A549 (cell line): Measurements from ENCODE around the gene KSR2. TPM values are rescaled to one million over a fixed set of nuclear protein-coding genes. Genes with fewer than 3 reads are reported as not detected.
A peak's percentile ranks its signal among the peaks of the same experiment; 100 is the strongest.

ENCODE experiments used
- ATAC-seq, 2 experiments: fragments of 200-7000 bp in 1 of 2; fragments of >200 bp in 1 of 2; cut with Nextera tagmentation in 1 of 2; cut with Tn5 transposase in 1 of 2; 3 replicates each; pipeline versions ENCODE4 v1.8.0 to v1.9.1; 2018 to 2020; ENCODE audit warnings: mild to moderate bottlenecking in 1 of 2, moderate library complexity in 1 of 2
- CTCF ChIA-PET: fragments of 300-600 bp; sonication (Branson Sonifier 250); formaldehyde crosslinking; extraction: SDS; loops from one replicate; lab custom pipeline; 2021; ENCODE audit warnings: antibody characterized with exemption, inconsistent platforms; lab: Yijun Ruan, JAX
- POLR2A ChIA-PET: fragments of 350-600 bp; formaldehyde crosslinking; extraction: SDS; loops from one replicate; lab custom pipeline; 2021; ENCODE audit warnings: antibody characterized with exemption, inconsistent platforms; lab: Yijun Ruan, JAX
- DNase-seq, 2 experiments: peaks; one replicate each; pipeline versions ENCODE4 v3.0.0 to v3.0.0-alpha.2; 2011 to 2016; ENCODE audit warnings: low read depth in 1 of 2, low spot score in 1 of 2
- FAIRE-seq: peaks from 2 replicates; lab custom pipeline; 2011; peaks lifted over from hg19 to GRCh38; lab: Jason Lieb, UNC
- H3K27ac ChIP-seq, 2 experiments: fragments of >200 bp; sonication (Bioruptor Twin); formaldehyde crosslinking; 3 replicates each; pipeline ENCODE4 v1.5.1; 2016 to 2017
- H3K4me1 ChIP-seq: fragments of >200 bp; sonication (Bioruptor Twin); formaldehyde crosslinking; 3 replicates; pipeline ENCODE4 v1.6.1; 2016
- H3K4me2 ChIP-seq: fragments of >200 bp; sonication (Bioruptor Twin); formaldehyde crosslinking; 3 replicates; pipeline ENCODE4 v1.6.1; 2016
- H3K4me3 ChIP-seq: fragments of >200 bp; sonication (Bioruptor Twin); formaldehyde crosslinking; 3 replicates; pipeline ENCODE4 v1.5.1; 2016
- H3K9me3 ChIP-seq: fragments of >200 bp; sonication (Bioruptor Twin); formaldehyde crosslinking; 3 replicates; pipeline ENCODE4 v1.6.1; 2016
- CBX2 ChIP-seq: fragments of 200-600 bp; sonication (generic); IDR thresholded peaks from 2 replicates; pipeline ENCODE4 v1.6.1; 2016; ENCODE audit warnings: low read depth, mild to moderate bottlenecking, borderline replicate concordance
- CBX8 ChIP-seq: fragments of 200-600 bp; sonication (generic); IDR thresholded peaks from 2 replicates; pipeline ENCODE4 v1.6.1; 2016
- CEBPB ChIP-seq, 2 experiments: fragments of >200 bp in 1 of 2; sonication (Bioruptor Twin) in 1 of 2; formaldehyde crosslinking in 1 of 2; IDR thresholded peaks; 2 replicates each; pipeline ENCODE4 v1.6.1; 2012 to 2016
- CHD4 ChIP-seq: fragments of 200-600 bp; sonication (generic); IDR thresholded peaks from 2 replicates; pipeline ENCODE4 v1.6.1; 2016; ENCODE audit warnings: antibody characterized with exemption, mild to moderate bottlenecking, borderline replicate concordance
- EHF ChIP-seq: fragments of 250-450 bp; sonication (Bioruptor Pico); IDR thresholded peaks from 2 replicates; pipeline ENCODE4 v1.5.0; 2020; ENCODE audit warnings: mild to moderate bottlenecking
- EP300 ChIP-seq, 2 experiments: fragments of >200 bp; sonication (Bioruptor Twin); formaldehyde crosslinking; IDR thresholded peaks; 2 replicates in 1 of 2; 3 replicates in 1 of 2; pipeline ENCODE4 v1.6.1; 2016 to 2017
- ESRRA ChIP-seq: fragments of 150-350 bp; IDR thresholded peaks from 2 replicates; pipeline ENCODE4 v1.6.1; 2014; ENCODE audit warnings: mild to moderate bottlenecking, low read length, borderline replicate concordance
- FOSB ChIP-seq: fragments of 250-450 bp; sonication (Bioruptor Pico); IDR thresholded peaks from 2 replicates; pipeline ENCODE4 v1.5.0; 2020; ENCODE audit warnings: mild to moderate bottlenecking, moderate library complexity
- FOXS1 ChIP-seq: fragments of 250-450 bp; sonication (Bioruptor Pico); IDR thresholded peaks from 2 replicates; pipeline ENCODE4 v1.5.0; 2020; ENCODE audit warnings: mild to moderate bottlenecking, moderate library complexity
- HOXA7 ChIP-seq: fragments of 250-450 bp; sonication (Bioruptor Pico); IDR thresholded peaks from 2 replicates; pipeline ENCODE4 v1.5.0; 2020; ENCODE audit warnings: mild to moderate bottlenecking, moderate library complexity
- JUN ChIP-seq, 2 experiments: fragments of >200 bp; sonication (Bioruptor Twin); formaldehyde crosslinking; IDR thresholded peaks; 2 replicates in 1 of 2; 3 replicates in 1 of 2; pipeline ENCODE4 v1.6.1; 2016 to 2017
- JUNB ChIP-seq: fragments of >200 bp; sonication (Bioruptor Twin); formaldehyde crosslinking; IDR thresholded peaks from 2 replicates; pipeline ENCODE4 v1.6.1; 2016
- KDM5A ChIP-seq: fragments of 200-600 bp; sonication (generic); IDR thresholded peaks from 2 replicates; pipeline ENCODE4 v1.6.1; 2016; ENCODE audit warnings: antibody characterized with exemption, mild to moderate bottlenecking
- MAFK ChIP-seq: fragments of 450-650 bp; IDR thresholded peaks from 2 replicates; pipeline ENCODE4 v1.6.1; 2014; ENCODE audit not compliant: partially characterized antibody
- MAZ ChIP-seq: fragments of 150-350 bp; IDR thresholded peaks from 2 replicates; pipeline ENCODE4 v1.6.1; 2014; ENCODE audit warnings: antibody characterized with exemption, low read depth, low read length, borderline replicate concordance
- NPAS2 ChIP-seq: fragments of 250-450 bp; sonication (Bioruptor Pico); IDR thresholded peaks from 2 replicates; pipeline ENCODE4 v1.8.0; 2022; ENCODE audit warnings: mild to moderate bottlenecking, moderate library complexity, borderline replicate concordance
- PHF8 ChIP-seq: fragments of 200-600 bp; sonication (generic); IDR thresholded peaks from 2 replicates; pipeline ENCODE4 v1.6.1; 2016; ENCODE audit warnings: low read depth, mild to moderate bottlenecking, antibody characterized with exemption, moderate library complexity, borderline replicate concordance
- POLR2AphosphoS2 ChIP-seq: conservative IDR thresholded peaks from 2 replicates; pipeline ENCODE4 v1.6.1; 2012; ENCODE audit warnings: low read length, improper control_type of control experiment, inconsistent platforms
- RARB ChIP-seq: fragments of 250-450 bp; sonication (Bioruptor Pico); IDR thresholded peaks from 2 replicates; pipeline ENCODE4 v1.8.0; 2021; ENCODE audit warnings: mild to moderate bottlenecking, moderate library complexity
- RFX5 ChIP-seq: fragments of 450-650 bp; IDR thresholded peaks from 2 replicates; pipeline ENCODE4 v1.7.1; 2014; ENCODE audit warnings: antibody characterized with exemption, mild to moderate bottlenecking, moderate library complexity
- SREBF2 ChIP-seq: fragments of 450-650 bp; IDR thresholded peaks from 2 replicates; pipeline ENCODE4 v1.6.1; 2014; ENCODE audit warnings: mild to moderate bottlenecking, moderate library complexity
- ZC3H11A ChIP-seq: fragments of 450-650 bp; IDR thresholded peaks from 2 replicates; pipeline ENCODE4 v1.6.1; 2014; ENCODE audit warnings: antibody characterized with exemption, mild to moderate bottlenecking
- ZNF302 ChIP-seq: fragments of 250-450 bp; sonication (Bioruptor Pico); IDR thresholded peaks from 2 replicates; pipeline ENCODE4 v1.9.0; 2021; ENCODE audit warnings: inconsistent platforms, mild to moderate bottlenecking, moderate library complexity
- WGBS: methylation state at CpG from one replicate; pipeline ENCODE4 v1.1.6; 2017; ENCODE audit errors: missing lambda C conversion rate; 5-methylcytosine and 5-hydroxymethylcytosine counted together
- polyA plus RNA-seq, 4 experiments: library from polyadenylated mRNA; depleted of rRNA in 3 of 4; stranded (reverse); fragments of >200 nt; fragmentation: RNase III in 1 of 4; extraction: RNeasy Plus Mini Kit Qiagen cat#74134 plus additional on column Dnase treatment in 1 of 4; gene quantifications; 2 replicates in 3 of 4; 3 replicates in 1 of 4; pipeline ENCODE4 v1.2.3, GENCODE V29; 2011 to 2017
- TF ChIP-seq, protein P1 (sequence below): fragments of >200 bp; sonication (Bioruptor Twin); formaldehyde crosslinking; IDR thresholded peaks from 3 replicates; pipeline ENCODE4 v1.6.1; 2016
- TF ChIP-seq, protein P2 (sequence below): fragments of 450-650 bp; IDR thresholded peaks from 2 replicates; pipeline ENCODE4 v1.6.1; 2014; ENCODE audit warnings: antibody characterized with exemption
- TF ChIP-seq, protein P3 (sequence below): fragments of >200 bp; sonication (Bioruptor Twin); formaldehyde crosslinking; IDR thresholded peaks from 2 replicates; pipeline ENCODE4 v1.6.1; 2016
- TF ChIP-seq, protein P4 (sequence below): IDR thresholded peaks from 2 replicates; pipeline ENCODE4 v1.6.1; 2012
- TF ChIP-seq, protein P5 (sequence below): fragments of 200-600 bp; sonication (generic); IDR thresholded peaks from 2 replicates; pipeline ENCODE4 v1.6.1; 2016; ENCODE audit warnings: antibody characterized with exemption, mild to moderate bottlenecking, moderate library complexity
- TF ChIP-seq, protein P6 (sequence below): IDR thresholded peaks from 2 replicates; pipeline ENCODE4 v1.6.1; 2012; ENCODE audit warnings: low read depth, borderline replicate concordance

Gene KSR2
- polyA plus RNA-seq, 2 of the 4 experiments (the other 2 are of a cell fraction): 0.37 to 1.2 TPM

DNA sequence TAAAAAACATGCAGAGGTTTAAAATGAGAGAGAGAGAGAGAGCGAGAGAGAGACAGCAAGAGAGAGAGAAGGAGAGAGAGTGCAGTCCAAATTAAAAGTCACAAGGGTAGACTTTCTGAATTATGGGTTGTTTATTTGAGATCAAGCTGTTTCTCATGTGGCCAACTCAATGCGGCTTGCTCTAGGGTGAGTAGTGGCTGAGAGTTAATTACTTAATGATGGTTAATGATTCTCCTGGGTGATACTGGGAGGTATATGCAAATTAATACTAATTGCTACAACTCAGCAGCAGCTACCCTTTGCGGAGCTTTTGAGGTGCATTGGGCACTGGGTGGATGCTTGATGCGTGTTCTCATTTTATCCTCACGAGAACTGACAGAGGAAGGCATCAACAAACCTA, 485.3 kb downstream of the KSR2 start:
- Histone ChIP-seq H3K4me3 (no peak overlapping the region), H3K4me2 (no peak overlapping the region)
- FAIRE-seq: no peak
- ChIA-PET POLR2A (interaction anchor here (1.1 kb wide), 1 partner anchor 78 kb away, joined by 3 read pairs; no protein-coding TSS in a partner anchor), CTCF (interaction anchor here (0.8 to 2.1 kb wide), 4 partner anchors 13 to 354 kb away, joined by 3 to 7 read pairs (median 4); no protein-coding TSS in a partner anchor)
- ATAC-seq: no peak
- DNase-seq: no peak
- no peak for TF ChIP-seq ZC3H11A
- TF ChIP-seq RFX5: no peak
- TF ChIP-seq FOSB (CRISPR knock-in tag): no peak
- TF ChIP-seq, protein P1, sequence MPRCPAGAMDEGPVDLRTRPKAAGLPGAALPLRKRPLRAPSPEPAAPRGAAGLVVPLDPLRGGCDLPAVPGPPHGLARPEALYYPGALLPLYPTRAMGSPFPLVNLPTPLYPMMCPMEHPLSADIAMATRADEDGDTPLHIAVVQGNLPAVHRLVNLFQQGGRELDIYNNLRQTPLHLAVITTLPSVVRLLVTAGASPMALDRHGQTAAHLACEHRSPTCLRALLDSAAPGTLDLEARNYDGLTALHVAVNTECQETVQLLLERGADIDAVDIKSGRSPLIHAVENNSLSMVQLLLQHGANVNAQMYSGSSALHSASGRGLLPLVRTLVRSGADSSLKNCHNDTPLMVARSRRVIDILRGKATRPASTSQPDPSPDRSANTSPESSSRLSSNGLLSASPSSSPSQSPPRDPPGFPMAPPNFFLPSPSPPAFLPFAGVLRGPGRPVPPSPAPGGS: no peak
- TF ChIP-seq SREBF2: no peak
- TF ChIP-seq RARB (CRISPR knock-in tag): no peak
- no peak for TF ChIP-seq CBX2
- TF ChIP-seq JUNB: no peak
- no peak for TF ChIP-seq EP300 (IDR thresholded peaks at IDR 0.05)
- TF ChIP-seq, protein P2, sequence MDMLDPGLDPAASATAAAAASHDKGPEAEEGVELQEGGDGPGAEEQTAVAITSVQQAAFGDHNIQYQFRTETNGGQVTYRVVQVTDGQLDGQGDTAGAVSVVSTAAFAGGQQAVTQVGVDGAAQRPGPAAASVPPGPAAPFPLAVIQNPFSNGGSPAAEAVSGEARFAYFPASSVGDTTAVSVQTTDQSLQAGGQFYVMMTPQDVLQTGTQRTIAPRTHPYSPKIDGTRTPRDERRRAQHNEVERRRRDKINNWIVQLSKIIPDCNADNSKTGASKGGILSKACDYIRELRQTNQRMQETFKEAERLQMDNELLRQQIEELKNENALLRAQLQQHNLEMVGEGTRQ: no peak
- TF ChIP-seq FOXS1: no peak
- TF ChIP-seq MAFK: no peak
- TF ChIP-seq, protein P3, sequence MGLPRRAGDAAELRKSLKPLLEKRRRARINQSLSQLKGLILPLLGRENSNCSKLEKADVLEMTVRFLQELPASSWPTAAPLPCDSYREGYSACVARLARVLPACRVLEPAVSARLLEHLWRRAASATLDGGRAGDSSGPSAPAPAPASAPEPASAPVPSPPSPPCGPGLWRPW: no peak
- TF ChIP-seq, protein P4, sequence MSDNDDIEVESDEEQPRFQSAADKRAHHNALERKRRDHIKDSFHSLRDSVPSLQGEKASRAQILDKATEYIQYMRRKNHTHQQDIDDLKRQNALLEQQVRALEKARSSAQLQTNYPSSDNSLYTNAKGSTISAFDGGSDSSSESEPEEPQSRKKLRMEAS: no peak
- no peak for TF ChIP-seq EHF (CRISPR knock-in tag)
- TF ChIP-seq, protein P5, sequence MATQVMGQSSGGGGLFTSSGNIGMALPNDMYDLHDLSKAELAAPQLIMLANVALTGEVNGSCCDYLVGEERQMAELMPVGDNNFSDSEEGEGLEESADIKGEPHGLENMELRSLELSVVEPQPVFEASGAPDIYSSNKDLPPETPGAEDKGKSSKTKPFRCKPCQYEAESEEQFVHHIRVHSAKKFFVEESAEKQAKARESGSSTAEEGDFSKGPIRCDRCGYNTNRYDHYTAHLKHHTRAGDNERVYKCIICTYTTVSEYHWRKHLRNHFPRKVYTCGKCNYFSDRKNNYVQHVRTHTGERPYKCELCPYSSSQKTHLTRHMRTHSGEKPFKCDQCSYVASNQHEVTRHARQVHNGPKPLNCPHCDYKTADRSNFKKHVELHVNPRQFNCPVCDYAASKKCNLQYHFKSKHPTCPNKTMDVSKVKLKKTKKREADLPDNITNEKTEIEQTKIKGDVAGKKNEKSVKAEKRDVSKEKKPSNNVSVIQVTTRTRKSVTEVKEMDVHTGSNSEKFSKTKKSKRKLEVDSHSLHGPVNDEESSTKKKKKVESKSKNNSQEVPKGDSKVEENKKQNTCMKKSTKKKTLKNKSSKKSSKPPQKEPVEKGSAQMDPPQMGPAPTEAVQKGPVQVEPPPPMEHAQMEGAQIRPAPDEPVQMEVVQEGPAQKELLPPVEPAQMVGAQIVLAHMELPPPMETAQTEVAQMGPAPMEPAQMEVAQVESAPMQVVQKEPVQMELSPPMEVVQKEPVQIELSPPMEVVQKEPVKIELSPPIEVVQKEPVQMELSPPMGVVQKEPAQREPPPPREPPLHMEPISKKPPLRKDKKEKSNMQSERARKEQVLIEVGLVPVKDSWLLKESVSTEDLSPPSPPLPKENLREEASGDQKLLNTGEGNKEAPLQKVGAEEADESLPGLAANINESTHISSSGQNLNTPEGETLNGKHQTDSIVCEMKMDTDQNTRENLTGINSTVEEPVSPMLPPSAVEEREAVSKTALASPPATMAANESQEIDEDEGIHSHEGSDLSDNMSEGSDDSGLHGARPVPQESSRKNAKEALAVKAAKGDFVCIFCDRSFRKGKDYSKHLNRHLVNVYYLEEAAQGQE: no peak
- TF ChIP-seq, all 56 proteins: peak for 0
- Histone ChIP-seq H3K4me1 (peaks cover 48% of the 10 kb centered on the region), H3K9me3 (peaks cover 8% of the 10 kb centered on the region; the same call in 1 of the 3 replicates), H3K27ac (peak overlapping the region; percentile 83 to 88; a peak in 5 of 6 replicates)
- 94% methylated on average over 5 of the region's 5 CpGs for WGBS

DNA sequence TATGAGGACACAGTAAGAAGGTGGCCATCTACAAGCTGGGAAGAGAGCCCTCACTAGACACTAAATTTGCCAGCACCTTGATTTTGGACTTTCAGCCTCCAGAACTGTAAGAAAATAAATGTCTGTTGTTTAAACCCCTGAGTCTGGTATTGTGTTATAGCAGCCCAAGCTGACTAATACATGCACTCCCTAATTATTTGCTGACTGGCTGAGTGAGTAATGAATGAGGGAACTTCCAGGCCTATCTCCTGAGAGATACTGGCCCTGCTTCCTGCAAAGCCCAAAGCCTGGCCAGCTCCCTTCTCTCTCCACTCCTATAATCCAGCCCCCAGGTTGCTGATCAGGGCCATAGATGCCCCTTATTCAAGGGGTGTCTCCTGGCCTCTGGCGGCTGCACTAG, 487.3 kb downstream of the KSR2 start:
- peaks cover 8% of the 10 kb centered on the region; the same call in 1 of the 3 replicates for H3K9me3 ChIP-seq
- TF ChIP-seq MAFK (peak; percentile 44), PHF8 (no peak)
- WGBS: 83% methylated on average over 1 of the region's 1 CpG
- H3K4me3 ChIP-seq: no peak overlapping the region
- H3K27ac ChIP-seq: peak overlapping the region in 1 of 2 experiments; percentile 23; a peak in 1 of 6 replicates
- peaks cover 33% of the 10 kb centered on the region for H3K4me1 ChIP-seq
- CTCF ChIA-PET: no interaction called here
- DNase-seq (no peak), ATAC-seq (no peak), FAIRE-seq (no peak)
- POLR2A ChIA-PET: no interaction called here
- no peak overlapping the region for H3K4me2 ChIP-seq

DNA sequence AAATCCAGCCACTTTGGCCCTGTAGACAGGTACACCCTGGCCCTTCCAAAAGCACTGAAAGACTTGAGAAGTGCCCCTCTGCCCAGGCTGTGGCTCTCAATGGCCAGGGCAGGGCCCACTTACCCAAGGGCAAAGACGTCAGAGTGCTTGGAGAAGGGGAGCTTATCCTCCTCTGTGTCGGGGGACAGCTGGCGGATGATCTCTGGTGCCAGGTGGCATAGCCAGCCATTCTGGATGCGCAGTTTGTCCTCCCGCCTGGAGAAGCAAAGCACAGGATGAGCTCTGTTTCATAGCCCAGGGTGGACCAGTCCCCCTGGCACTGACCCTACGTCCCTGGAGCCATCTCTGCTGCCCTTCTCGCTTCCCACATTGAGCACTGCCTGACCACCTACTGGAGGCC, 492.4 kb downstream of the KSR2 start:
- POLR2A ChIA-PET: no interaction called here
- WGBS: 81% methylated on average over 7 of the region's 7 CpGs
- no peak for TF ChIP-seq ESRRA
- TF ChIP-seq, protein P4: no peak
- TF ChIP-seq, protein P6, sequence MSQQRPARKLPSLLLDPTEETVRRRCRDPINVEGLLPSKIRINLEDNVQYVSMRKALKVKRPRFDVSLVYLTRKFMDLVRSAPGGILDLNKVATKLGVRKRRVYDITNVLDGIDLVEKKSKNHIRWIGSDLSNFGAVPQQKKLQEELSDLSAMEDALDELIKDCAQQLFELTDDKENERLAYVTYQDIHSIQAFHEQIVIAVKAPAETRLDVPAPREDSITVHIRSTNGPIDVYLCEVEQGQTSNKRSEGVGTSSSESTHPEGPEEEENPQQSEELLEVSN: no peak
- no peak for TF ChIP-seq JUN (IDR thresholded peaks at IDR 0.05)
- no peak for TF ChIP-seq MAZ
- no peak for TF ChIP-seq POLR2AphosphoS2
- no peak for TF ChIP-seq CBX8
- no peak for TF ChIP-seq CHD4
- TF ChIP-seq NPAS2: no peak
- TF ChIP-seq KDM5A: no peak
- TF ChIP-seq CBX2: no peak
- TF ChIP-seq CEBPB (IDR thresholded peaks at IDR 0.05): no peak
- TF ChIP-seq ZNF302 (CRISPR knock-in tag): no peak
- TF ChIP-seq HOXA7 (CRISPR knock-in tag): no peak

More for the DNA sequence above, 492.4 kb downstream of the KSR2 start:
- Histone ChIP-seq H3K4me2 (no peak overlapping the region), H3K27ac (no peak overlapping the region), H3K4me1 (peaks cover 7% of the 10 kb centered on the region; the same call in 2 of the 3 replicates), H3K9me3 (no peaks in the 10 kb centered on the region), H3K4me3 (no peak overlapping the region)
- CTCF ChIA-PET: interaction anchor here (0.8 to 2.8 kb wide), 5 partner anchors 14 to 111 kb away, joined by 3 to 9 read pairs (median 7); no protein-coding TSS in a partner anchor
- DNase-seq: no peak
- FAIRE-seq: no peak
- no peak for ATAC-seq
